Activated CD4-positive, CD25-positive, alpha-beta regulatory T cell treated with anti-CD3 and anti-CD28 coated beads, Interleukin-2, amount 50 U/mL, for 24 hours (primary cell): ENCODE measurements around the gene ACTR1A.
"Not testable (repeated sequence)": the region's sequence is repeated elsewhere in the genome, so short reads cannot be mapped to it uniquely, and the experiment has no call there.

Experiments
- ATAC-seq, 2 donors: fragments of 150-1000 bp; cut with Tn5 transposase; one replicate each; pipeline ENCODE4 v1.10.0; 2021; ENCODE audit warnings: mild to moderate bottlenecking in 1 of 2, moderate library complexity in 1 of 2

Gene ACTR1A

DNA sequence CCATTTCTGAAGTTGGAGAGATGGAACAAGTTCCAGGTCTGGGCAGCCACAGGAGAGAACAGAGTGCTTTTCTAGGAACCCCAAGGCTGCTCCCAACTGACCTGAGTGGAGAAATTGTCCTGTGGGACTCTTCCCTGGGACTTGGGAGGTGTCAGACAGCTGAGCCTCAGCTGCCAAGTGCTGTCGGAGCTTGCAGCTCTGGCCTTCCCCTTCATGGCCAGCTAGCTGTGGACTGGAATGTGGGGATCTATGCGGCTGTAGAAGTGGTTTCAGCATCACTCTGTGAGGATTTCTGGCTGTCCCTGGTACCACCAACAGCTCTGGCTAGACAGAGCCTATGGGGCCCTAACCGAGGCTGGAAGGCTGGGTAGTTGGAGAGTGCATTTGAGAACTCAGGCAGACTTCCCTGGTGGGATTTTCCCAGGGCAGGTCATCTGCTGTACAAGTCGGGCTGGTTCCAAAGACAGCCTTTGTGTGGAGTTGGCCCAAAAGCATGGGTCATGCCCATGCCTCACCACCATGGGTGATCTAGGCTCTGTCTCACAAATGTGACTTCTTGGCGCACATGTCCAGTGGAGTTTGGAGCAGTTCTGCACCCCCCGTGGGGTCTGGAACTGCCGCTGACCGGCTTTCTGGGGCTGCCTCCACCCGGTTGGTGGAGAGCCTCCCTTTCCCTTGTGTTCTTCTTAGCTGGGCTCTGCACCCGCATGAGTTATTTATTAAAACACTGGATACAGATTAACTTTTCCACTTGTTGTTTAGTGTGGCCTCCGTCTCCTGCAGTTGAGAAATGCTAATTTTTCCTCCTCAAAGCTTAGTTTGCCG, 12.2 kb upstream of the ACTR1A start:
- ATAC-seq = no peak

DNA sequence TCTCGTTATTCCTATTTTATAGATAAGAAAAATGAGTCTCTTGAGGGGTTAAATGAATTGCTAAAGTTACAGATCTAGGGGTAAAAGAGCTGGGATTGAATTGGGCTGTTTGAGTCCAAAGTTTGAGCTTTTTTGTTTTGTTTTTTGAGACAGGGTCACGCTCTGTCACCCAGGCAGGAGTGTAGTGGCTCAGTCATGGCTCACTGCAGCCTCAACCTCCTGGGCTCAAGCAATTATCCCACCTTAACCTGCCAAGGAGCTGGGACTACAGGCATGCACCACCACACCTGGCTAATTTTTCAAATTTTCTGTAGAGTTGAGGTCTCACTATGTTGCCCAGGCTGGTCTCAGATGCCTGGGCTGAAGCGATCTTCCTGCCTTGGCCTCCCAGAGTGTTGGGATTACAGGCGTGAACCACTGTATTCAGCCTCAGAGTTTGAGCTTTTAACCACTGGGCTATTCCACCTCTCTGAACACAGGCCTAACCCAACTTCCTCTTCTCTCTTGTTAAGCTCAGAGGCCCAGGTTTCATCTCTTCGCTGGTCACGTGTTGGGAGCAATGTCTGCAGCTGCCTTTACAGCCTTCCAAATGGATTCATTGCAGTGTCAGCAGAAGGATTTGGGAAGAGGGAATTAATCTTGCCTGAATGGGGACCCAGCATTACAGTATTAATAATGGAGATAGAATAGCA, 9.2 kb upstream of the ACTR1A start:
- no peak for ATAC-seq

- ATAC-seq = no peak
Observed at GRCh38 chr10:102509387-102509786, 6.9 kb upstream of the ACTR1A start.

GRCh38 chr10:102508506-102508905, 6.0 kb upstream of the ACTR1A start:
- no peak for ATAC-seq

- no peak for ATAC-seq
Observed at GRCh38 chr10:102507521-102507920, 5.0 kb upstream of the ACTR1A start.

DNA sequence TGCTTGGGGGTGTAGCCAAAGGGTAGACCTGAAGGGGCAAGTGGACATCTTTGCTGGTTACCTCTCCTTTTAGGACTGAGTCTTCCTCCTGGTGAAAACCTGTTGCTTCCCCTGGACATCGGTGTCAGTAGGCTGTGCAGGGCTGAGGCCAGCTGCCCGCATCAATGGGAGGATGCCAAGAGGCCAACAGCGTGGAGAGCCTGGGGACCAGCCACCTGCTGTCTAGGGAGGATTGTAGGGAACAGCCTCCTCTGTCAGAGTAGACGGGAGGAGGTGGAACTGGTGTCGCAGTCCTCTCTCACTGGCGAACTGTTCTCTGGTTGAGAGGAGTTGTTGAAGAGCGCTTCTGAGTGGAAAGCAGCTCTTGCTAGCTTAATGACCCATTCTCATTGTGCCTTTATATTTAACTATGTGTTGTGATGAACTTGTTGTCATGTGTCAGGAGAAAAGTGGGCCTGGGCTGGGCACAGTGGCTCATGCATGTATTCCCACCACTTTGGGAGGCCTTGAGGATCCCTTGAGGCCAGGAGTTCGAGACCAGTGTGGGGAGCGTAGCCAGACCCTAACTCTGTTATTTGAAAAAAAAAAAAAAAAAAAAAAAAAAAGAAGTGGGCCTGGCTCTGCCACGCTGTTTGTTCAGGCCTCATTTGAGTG, 3.1 kb upstream of the ACTR1A start:
- no peak for ATAC-seq

DNA sequence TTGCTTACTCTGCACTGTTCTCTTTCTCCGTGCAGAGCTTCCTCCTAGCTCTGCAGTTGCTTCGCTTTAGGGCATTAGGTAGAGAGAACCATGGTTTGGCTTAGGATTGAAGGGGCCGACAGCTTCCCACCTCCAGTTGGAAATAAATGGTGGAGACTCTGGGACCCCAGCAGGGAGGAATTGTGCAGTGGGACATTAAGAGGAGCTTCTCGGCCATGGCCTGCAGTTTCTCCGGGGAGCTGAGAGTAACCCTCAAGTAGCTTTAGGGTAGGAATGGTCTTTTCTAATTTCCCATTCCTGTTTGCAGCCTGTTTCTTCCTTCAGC, 2.4 kb upstream of the ACTR1A start:
- ATAC-seq = no peak

- ATAC-seq = no peak
Observed at GRCh38 chr10:102504179-102504975, 1.9 kb upstream of the ACTR1A start.

DNA sequence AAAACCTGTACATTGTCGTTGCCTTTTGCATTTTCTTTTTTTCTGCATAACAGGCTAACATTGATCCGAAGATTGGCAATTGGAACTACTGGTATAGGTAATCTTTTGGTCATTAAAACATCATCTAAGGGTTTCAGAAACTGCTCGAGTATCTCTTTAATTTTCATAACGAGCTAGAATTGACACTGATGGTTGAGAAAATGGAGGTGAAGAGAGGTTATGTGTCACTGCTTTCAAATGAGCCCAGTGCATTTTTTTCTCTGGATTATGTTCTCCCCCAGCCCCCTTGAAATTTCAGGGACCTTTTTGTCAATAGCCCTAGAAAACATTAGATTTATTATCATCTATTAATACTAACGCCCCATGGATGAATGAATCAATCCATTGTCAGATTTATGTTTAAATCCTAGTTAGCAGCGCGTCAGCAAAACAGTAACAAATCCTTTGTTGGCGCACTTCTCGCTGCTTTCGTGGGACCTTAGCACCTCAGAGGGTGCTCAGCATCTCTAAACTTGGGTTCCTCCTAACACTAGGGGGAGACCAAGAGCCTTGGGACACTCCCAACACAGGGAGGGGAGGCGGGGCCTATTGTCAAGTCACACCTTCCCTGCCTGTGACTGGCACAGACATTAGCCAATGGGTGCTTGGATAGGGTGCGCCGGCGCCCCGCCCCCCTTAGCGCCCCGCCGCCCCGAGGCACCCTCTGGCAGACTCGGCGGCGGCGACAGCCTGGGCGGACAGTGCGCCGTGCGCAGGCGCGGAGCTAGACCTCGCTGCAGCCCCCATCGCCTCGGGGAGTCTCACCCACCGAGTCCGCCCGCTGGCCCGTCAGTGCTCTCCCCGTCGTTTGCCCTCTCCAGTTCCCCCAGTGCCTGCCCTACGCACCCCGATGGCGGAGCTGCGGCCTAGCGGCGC, 1.0 kb upstream of the ACTR1A start, which contains the start of gene SUFU:
Gene SUFU, plus strand, starts transcription at position 709 of the 915 bp plus-strand sequence. Its CDS starts 181 bp downstream, at position 890.
- peak; percentile 73 to 74 for ATAC-seq

- peak; percentile 77 to 81 for ATAC-seq
Observed at GRCh38 chr10:102502029-102502336, 529 bp downstream of the ACTR1A start.

DNA sequence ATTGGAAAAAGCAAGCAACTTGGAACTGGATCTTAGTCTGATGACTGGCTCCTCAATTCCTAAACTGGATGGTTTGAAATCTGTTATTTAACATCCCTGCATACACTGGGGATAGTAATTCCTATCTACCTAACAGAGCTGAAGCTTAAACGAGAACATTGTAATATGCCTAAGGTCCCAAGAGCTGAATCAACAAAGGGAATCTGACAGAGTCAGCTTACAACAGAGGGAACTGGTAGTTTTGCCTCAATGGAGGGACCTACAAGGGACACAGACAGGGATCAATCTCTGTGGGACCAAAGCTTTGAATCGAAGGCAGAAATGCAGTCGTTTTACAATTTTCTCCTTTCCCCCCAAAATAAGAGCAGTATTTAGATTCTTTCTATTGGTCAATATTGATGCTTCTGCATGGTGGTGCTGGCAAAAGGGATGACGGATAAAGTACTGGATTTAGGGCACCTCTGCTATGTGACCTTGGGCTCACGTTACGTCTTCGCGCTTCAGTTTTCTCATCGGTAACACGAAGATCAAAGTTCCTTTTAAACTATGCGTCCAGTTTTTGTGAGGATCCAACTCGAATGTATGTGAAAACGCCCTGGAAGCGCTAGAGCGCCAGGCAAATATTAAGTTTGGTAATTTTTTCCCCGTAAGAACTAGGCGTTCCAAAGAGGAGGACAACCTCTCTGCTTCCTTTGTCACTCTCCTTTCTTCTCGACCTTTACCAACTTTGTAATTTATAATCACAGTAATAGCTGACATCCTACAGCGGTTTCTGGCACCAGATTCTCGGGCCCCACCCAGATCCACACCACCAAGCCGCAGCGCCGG, 1.1 kb downstream of the ACTR1A start:
- no peak for ATAC-seq

DNA sequence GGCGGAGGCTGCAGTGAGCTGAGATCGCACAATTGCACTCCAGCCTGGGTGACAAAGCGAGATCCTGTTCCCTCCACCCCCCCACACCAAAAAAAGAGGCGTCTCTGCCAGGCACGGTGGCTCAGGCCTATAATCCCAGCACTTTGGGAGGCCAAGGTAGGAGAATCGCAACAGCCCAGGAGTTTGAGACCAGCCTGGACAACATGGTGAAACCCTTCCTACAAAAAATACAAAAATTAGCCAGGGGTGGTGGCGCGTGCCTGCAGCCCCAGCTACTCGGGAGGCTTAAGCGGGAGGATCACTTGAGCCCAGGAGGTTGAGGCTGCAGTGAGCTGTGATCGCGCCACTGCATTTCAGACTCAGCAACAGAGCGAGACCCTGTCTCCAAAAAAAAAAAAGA, 1.8 kb downstream of the ACTR1A start:
- ATAC-seq = not testable (repeated sequence)

- no peak for ATAC-seq
Observed at GRCh38 chr10:102499356-102499755, 3.2 kb downstream of the ACTR1A start.

- ATAC-seq = no peak
Observed at GRCh38 chr10:102497545-102497944, 5.0 kb downstream of the ACTR1A start.

DNA sequence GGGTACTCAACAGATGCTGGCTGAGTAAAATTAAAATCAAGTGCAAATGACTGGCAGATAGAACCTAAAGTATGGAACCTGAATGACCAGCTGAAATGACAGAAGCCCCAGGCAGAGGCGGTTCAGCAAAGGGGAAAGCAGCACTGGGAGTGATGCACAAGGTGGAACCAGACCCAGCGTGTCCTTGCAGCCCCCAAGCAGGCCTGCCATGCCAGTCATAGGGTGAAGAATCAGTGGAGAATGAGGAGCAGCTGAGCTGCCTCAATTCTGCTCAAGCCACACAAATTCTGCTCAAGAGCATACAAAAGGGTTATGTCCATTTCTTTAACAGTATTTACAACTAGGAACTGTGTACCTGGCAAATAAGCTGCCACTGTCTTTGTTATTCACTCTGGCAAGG, 8.7 kb downstream of the ACTR1A start:
- ATAC-seq = no peak

DNA sequence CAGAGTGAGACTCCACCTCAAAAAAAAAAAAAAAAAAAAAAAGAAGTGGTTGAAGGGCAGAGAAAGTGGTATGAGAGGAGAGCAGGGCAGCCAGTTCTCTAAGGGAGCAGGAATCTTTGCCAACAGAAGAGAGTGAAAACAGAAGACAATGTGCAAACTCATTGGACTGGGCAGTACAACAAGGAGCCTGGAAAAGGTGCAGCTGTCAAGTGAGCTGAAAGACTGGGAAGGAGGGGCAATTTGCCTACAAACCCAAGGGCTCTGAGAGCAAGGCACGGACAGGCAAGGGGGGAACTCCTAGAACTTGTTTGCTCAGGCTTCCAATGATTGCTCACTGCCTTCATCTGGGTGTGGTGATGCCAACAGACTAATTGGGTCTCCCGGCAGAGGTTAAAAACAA, 9.5 kb downstream of the ACTR1A start:
- ATAC-seq = no peak

- no peak for ATAC-seq
Observed at GRCh38 chr10:102492344-102492939, 10.1 kb downstream of the ACTR1A start.

- ATAC-seq = no peak
Observed at GRCh38 chr10:102491136-102491535, 11.4 kb downstream of the ACTR1A start.

- no peak for ATAC-seq
Observed at GRCh38 chr10:102485093-102485784, 17.3 kb downstream of the ACTR1A start.

DNA sequence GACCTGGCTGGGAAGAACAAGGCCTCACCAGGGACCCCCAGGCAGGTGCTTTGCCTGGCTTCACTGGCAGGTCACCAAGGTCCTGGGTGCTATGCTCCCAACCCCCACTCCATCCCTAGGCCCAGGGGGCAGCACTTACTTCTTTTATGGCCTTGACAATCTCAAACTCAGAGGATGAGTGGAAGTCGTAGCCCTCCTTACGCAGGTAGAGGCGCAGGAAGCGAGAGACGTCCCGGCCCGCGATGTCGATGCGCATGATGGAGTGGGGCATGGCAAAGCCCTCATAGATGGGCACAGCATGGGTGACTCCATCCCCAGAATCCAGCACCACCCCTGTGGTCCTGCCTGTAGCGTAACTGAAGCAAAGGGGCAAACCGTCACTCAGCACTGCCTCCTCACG, 18.5 kb downstream of the ACTR1A start:
- ATAC-seq = no peak
